Limb (tissue), 2 donors: ENCODE measurements around the gene BCDIN3D.
"Not testable (repeated sequence)": the region's sequence is repeated elsewhere in the genome, so short reads cannot be mapped to it uniquely, and the experiment has no call there.

ENCODE experiments used
- DNase-seq, 2 donors: peaks; one replicate each; pipeline ENCODE4 v3.0.0-alpha.2; 2016; ENCODE audit errors: extremely low spot score in 2 of 2

BCDIN3D gene

DNA sequence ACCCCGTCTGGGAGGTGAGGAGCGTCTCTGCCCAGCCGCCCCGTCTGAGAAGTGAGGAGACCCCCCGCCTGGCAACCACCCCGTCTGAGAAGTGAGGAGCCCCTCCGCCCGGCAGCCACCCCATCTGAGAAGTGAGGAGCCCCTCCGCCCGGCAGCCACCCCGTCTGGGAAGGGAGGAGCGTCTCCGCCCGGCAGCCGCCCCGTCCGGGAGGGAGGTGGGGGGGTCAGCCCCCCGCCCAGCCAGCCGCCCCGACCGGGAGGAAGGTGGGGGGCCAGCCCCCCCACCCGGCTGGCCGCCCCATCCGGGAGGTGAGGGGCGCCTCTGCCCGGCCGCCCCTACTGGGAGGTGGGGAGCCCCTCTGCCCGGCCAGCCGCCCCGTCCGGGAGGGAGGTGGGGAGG lies 18.0 kb upstream of the BCDIN3D start:
- not testable (repeated sequence) for DNase-seq

DNA sequence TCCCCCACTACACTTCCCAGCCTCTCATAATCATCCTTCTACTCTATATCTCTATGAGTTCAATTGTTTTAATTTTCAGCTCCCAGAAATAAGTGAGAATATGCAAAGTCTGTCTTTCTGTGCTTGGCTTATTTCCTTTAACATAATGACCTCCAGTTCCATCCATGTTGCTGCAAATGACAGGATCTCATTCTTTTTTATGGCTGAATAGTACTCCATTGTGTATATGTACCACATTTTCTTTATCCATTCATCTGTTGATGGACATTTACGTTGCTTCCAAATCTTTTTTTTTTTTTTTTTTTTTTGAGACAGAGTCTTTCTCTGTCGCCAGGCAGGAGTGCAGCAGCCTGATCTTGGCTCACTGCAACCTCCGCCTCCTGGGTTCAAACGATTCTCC lies 13.0 kb upstream of the BCDIN3D start:
- DNase-seq, result not testable (repeated sequence)

DNA sequence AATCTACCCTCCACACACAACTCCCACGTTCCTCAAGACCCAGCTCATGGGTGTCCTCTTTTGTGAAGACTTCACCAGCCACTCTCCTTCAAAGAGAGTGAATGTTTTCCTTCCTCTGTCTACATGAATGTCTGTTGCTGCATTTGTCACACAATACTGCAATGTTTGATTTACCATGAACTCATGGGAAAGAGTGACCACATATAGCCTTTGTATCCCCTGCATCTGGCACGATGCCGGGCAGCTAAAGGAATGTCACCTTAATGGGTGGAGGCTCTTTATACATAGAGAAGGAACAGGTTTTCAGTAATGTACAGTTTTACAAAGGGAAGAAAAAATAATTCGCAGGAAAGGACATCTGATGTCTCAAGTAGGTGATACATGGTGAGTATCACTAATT lies 12.1 kb upstream of the BCDIN3D start:
- DNase-seq, result no peak

DNA sequence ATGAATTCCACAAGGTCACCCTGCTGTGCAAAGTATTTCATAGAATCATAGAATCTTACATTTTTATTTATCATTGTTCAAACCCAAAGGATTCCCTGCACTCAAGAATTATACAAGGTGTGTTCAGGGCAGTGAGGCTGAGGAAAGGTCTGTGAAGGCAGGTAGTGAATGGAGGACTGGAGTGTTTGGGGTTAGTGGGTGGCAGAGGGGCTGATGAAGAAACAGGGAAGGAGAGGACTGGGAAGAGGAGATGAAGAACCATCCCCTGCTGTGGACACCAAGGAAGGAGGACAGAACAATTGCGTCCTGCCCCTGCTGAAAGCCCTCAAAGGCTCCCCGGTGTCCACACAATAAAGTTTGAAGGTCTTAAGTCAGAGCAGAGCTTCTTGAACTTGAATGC lies 10.8 kb upstream of the BCDIN3D start:
- no peak for DNase-seq

DNA sequence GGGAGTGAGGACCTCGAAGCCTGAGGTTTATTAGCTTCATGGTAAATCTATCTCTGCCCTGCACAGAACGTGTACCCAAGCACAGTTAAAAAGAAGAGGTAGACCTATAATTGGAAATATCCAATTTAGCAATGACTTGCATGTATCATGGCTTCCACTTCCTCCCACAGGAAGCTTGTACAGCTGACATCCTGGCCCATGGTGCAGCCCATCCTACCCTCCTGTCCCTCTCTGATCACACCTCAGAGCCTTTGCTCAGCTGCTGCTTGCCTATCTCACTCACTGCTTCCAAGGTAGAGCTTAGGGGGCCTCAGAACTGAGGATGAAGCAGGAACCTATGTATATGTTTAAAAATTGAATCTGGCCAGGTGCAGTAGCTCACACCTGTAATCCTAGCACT lies 4.3 kb upstream of the BCDIN3D start:
- DNase-seq, result no peak

DNA sequence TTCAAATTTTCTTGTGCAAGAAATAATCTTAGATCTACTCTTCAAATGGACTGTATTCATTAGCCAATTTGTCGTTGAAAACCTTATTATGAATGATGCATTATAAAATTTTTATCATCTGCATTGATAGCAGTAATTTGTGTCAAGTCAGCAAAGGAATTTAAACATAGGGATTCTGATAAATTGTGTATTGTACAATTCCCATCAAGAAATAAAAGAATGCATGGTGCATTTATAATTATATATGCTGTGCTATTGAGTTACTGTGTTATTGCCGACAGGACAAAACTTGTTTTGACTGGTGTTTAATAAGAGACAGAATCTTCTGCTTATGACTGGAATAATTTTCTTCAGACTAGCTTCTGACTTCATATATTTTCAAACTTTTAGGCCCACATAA lies 3.1 kb upstream of the BCDIN3D start:
- no peak for DNase-seq

DNA sequence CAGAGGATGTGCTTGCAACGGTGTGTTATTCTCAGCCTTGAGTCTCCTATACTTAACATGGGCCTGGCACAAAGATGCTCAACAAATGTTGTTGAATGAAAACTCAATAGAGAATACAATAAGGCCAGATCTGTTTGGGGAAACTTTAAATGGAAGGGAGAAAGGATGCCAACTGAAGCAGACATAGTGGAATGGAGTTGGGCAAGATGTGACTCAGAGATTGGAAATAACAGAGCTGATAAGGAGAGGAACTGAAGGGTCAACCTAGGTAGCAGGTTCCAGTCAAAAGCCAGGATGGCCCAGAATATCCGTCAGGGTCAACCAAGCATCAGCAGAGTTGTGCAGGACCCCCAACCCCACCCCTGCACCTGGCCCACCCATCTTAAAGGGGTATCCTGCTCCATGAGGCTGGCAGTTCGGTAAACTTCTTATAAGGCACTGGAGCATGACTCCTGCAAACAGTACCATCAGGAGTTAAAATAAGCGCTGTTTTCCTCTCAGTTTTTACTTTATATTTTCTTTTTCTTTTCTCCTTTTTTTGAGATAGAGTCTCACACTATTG lies 1.1 kb upstream of the BCDIN3D start:
- DNase-seq, result no peak

DNA sequence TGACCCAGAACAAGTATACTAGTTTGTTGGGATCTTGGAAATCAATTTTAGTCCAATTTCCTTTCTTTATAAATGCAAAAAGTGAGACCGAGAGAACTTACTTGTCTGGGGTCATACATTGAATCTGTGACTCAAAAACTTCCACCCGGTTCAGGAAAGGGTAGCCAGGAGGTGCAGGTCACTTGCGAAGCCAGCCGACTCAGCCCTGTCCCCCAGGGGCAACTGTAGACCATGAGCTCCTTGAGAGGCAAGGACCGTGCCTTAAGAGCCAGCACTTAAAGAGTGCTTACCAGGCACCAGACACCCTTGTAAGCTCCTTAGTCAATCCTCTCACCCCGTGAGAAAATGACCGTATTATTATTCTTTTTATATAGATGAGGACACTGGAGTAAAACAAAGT lies 505 bp upstream of the BCDIN3D start:
- DNase-seq, result no peak

DNA sequence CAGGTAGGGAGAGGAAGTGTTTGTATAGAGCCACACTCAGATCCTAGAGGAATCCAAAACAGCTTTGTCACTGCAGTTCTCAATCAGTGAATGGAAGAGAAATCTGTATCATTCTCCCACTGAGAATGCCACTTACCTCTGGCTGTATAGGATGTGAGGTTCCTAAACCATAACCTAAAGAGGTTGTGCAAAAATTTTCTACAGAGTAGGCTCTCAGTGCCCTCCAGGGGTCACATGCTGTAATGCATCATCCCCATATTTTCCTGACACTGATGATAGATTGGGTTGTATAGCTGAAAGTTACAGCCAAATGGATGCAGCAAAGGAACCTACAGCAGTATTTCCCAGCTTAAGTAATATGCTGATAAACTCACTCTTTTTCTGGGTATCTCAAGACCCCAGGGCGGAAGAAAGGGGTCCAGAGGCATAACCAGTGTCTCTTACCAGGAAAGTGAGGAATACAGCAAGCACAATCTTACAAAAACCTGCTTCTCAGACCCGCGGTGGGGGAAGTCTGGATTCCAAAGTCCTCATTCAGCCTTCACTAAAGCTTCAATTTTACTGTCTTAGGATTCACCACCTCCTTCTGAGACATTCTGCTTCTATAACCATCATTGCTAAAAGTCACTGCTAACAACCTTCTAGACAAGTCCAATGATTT lies 3.8 kb downstream of the BCDIN3D start:
- peak in 1 of 2 donors; percentile 38 for DNase-seq

DNA sequence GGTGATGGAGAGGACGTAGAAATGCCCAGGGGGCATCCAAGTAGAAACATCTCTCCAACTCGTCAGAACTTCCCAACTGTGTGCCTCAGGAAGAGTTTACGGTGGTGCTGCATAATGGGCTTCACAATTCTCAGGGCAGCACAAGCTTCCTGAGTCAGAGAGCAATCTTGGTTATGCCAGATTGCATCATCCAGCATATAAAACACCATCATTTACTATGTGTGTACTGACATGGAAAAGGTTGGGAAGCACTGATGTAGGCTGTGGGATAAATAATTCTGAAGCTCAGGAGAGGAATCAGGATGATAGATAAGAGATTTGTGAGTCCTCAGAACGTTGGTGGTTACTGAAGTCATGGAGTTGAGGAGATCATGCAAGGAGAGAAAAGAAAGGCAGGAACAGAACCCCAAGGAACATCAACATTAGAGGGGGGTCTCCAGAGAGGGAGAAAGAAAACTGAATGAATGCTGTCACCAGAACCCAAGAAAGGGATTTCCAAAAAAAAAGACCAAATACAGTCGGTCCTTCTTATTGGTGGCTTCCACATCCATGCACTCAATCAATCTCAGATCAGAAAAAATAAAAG lies 10.0 kb downstream of the BCDIN3D start:
- DNase-seq, result no peak

DNA sequence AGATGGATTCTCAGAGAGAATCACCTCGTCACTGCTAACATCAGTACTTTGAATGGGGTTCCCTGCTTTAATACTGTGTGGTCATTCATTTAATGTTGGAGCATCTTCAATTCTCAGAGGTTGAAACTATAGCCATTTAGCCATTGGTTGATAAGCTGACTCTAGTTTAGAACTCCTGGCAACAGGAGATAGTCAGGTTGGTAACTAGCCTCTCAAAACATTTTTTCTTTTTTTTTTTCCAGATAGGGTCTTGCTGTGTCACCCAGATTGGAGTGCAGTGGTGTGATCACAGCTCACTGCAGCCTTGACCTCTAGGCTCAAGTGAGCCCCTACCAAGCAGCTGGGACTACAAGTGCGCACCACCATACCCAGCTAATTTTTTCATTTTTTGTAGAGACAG lies 11.2 kb downstream of the BCDIN3D start:
- no peak for DNase-seq

DNA sequence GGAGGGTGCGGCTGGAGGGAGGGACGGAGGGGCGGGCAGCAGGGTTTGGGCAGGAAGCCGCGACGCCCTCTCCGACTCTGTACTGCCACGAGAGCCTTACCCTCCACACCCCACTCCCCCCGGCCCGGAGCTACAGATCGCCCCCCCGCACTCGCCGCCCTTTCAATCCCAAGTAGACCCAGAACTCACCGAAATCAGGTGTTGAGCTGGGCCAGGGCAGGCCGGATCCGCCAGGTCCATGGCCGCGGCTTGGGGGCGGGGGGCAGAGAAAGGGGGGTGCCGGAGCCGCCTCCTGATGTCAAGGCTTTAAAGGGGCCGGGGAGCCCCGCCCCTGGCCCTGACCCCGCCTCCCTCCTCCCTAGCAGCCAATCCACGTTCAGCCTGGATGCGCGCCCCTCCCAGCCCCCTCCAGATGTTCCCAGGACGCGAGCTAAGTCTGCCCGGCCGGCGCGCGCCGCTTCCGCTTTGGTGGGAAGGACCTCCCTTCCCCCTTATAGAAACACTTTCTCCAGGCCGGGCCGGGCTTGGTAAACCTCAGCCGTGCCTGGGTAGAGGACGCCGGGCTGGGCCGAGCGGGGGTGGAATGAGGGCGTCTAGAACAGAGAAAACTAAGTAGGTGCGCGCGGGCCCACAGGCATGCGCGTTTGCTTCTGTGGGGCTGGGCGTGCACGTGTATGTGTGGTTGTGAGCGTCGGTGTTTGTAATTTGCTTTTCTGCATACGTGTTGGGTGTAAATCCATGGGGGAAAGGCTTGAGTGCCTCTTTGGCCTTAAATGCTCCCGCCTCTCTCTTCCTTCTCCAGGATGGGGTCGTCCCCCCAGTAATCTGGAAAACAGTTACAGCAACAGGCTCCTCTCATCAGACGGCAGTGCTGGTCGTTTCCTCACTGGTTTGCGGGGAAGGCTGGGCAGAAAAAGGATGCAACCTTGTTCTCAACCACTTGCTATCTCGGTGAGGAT lies 14.5 kb downstream of the BCDIN3D start, which contains the start of gene NCKAP5L:
TSS of gene NCKAP5L (minus strand) at position 281 of the 959 bp plus-strand sequence. CDS start 24,369 bp downstream, outside the sequence.
- peak; percentile 96 to 99 for DNase-seq

DNA sequence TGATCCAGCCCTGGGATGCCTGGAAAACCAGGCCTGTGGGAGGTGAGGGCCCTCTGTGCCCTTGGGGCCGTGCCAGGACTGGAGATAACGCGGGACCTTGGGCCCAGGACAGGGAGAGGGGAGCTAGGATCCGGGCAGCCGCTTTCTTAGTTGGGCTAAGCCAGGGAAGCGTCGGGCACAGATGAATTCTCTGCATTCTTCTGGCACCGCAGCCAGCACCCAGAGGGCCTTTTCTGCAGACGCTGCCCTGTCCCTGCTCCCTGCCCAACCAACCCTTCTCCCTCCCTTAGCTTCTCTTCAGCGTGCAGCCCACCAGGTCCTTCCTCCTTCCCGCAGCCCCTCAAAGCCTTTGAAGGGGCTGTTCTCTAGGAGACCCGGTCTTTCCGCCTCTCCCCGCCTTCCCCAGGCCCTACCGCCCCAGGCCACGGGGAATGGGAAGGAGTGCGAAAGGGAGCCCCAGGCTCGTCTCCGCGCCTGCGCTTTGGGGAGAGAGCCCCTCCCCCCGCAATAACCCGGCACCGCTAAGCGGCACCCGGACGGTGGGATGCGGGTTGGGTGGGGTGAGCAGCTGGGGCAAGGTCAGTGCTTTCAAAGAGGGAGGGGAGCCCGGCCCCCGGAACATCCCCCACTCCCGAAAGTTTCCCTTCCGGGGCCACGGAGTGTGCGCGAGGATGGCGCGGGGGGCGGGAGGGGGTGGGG lies 15.4 kb downstream of the BCDIN3D start:
- peak; percentile 67 to 88 for DNase-seq

DNA sequence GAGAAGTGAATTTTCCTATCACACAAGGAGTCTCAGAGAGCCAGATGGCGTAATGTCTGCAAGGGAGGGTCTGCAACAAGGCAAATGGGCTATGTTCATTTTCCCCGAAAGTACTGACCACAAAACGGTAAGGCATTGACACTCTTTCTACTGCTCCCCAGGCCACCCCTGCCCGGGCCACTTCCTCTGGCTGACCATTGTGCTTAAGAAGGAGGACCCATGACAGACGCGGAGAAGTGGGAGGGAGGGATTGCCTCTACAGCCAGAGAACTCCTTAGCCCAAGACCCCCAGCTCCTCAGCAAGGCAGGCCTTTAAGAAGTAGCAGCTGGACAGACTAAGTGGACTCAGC lies 15.9 kb downstream of the BCDIN3D start:
- DNase-seq, result no peak

DNA sequence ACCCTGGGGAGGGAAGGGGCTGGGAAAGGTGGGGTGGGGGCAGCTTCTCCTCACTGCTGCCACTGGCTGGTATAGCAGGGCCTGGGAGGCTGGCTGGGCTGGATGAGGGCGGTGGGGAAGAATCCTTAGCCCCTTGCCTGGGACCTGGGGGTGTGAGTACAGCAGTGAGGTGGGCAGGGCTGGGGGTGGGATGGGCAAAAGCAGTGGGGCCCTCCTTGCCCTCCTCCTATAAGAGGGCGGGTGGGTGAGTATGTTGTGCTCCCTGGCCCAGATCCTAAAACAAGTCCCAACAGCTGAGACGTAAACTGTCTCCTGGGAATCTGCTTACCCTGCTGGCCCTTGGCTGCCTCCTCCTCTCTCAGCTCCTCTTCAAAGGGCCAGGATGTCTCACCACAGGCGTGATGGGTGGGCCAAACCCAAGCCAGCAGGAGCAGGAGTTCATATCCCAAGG lies 16.9 kb downstream of the BCDIN3D start:
- peak in 1 of 2 donors; percentile 18 for DNase-seq

DNA sequence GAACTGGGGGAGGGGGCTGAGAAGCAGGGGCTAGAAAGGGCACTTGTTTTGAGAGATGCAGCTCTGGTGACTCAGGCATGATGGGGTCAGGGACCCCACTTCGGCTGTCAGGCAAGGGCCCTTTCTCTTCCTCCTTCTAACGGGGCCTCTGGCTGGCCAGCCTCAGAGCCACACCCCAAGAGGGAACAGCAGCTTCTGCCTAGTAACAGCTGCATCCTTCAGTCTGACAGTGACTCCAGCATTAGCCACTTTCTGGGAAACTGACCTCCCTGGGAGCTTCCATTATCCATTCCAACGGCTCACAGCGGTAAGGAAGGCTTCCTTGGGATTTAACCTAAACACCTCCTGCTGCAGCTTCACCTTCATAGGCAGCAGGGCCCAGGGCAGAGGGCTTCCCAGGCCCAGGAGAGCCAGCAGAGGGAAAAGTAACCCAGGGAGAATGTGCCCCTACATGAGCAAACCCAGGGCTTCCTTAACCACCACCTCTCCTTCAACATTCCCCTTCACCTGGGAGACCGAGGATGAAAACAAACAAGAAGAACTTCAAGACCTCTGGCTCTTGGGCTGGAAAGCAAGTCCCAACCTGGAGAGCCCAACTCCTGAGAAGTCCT lies 17.4 kb downstream of the BCDIN3D start:
- DNase-seq, result peak in 1 of 2 donors; percentile 39

DNA sequence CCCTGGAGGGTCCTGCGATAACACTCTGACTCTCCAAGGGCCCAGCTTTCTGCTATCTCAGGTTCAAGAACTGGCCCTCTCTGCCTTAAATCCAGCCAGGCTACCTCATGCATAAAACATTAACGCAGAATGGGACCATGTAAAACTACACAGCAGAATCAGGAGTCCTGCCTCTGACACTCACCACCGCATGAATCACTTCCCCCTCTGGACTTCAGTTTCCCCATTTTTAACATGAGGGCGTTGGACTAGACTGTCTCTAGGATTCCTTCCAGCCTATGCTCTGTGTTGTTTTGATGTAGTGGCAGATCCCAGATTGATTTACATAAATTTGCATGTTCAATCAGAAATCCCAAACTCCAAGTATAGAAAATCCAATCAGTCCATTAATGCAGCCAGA lies 18.0 kb downstream of the BCDIN3D start:
- DNase-seq, result no peak

DNA sequence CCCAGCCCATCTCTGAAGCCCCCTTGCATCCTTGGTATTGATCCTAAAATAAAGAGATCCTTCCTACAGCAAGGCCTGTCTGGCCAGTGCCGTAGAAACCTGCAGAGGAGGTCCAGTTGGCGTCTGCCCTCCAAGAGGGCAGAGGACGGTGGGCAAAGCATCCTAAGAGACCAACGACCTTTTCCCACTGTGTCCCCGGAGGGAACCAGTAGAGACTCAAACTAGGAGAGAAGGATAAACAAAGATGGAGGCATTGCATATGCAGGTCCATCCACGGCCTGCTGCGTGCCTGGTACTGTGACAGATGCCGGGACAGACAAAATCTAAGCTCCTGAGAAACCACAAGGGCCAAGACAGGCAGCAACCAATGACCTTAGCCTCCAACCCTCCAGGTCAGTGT lies 18.5 kb downstream of the BCDIN3D start:
- DNase-seq, result no peak

DNA sequence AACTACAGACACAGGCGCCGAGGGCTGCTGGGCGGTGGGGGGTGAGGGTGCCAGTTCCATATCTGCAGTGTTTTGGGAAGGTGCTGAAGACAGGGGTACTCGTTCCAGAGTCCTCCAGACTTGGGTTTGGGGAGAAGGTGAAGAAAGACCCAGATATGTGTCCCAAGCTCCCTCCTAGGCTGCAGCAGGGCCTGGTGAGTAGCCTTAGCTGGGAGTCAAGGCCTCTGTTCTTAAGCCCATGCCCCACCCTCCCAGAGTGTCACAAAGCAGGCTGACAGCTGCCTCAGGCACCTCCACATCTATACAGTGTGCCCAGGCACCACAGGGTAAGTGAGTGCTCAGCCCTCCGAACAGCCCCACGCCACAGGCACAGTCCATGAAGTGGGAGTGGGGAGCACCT lies 19.0 kb downstream of the BCDIN3D start:
- no peak for DNase-seq

DNA sequence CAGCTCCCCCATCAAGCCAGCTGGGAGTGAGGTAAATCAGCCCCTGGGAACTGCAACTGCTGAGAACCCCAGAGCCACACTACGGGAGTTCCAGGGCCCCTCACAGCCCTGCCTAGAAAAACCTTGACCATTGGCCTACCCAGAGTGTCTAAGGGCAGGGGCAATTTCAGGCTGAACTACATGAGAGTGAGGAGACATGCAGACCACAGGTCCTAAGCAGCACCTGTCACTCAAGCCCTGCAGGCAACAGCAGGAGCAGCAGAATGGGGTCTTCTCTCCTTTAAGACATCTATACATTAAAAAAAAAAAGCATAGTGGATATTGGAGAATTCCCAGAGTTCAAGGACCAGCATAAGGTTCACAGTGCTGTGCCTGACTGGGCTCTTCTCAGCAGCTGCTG lies 19.6 kb downstream of the BCDIN3D start:
- no peak for DNase-seq
